GM18909 (cell line): ENCODE measurements around the gene SYTL1.

Experiments used
- ATAC-seq: cut with Tn5 transposase; IDR thresholded peaks from one replicate; pipeline ENCODE4 v1.9.1; 2021; ENCODE audit warnings: mild to moderate bottlenecking; ENCODE audit not compliant: unreplicated experiment, poor library complexity

The SYTL1 gene

DNA sequence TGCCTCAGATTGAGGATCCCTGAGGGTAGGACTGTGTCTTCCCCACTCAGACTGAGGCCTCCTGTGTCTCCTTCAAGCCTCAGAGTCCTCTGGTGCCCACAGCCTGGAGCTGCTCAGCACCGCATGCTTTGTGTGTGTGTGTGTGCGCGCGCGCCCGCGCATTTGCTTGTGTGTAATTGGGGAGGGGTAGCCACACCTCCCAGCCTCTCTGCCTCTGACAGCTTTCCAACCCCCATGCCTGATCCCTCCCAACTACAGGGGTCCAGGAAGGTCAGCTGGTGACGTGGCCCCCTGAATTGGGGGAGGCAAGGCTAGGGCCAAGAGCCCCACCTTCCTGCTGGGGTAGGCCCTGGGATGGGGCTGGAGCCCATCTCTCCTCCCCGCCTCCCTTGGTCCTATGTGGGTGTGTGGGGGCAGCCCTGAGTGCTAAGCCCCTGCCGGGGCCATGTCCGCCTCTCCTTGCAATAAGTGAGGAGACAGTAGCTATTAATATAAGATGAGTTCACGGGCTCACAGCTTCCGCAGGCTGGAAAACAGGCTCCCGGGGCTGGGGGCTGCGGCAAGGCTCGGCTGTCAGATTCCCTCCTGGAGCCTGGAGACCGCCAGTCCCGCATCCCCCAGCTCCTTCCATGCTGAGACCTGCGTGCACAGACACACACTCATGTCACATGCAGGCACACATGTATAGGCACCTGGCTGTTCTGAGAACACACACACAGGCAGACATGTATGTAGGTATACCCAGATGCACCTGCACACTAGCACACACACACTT is 57.6 kb downstream of the SYTL1 start:
- no peak for ATAC-seq

DNA sequence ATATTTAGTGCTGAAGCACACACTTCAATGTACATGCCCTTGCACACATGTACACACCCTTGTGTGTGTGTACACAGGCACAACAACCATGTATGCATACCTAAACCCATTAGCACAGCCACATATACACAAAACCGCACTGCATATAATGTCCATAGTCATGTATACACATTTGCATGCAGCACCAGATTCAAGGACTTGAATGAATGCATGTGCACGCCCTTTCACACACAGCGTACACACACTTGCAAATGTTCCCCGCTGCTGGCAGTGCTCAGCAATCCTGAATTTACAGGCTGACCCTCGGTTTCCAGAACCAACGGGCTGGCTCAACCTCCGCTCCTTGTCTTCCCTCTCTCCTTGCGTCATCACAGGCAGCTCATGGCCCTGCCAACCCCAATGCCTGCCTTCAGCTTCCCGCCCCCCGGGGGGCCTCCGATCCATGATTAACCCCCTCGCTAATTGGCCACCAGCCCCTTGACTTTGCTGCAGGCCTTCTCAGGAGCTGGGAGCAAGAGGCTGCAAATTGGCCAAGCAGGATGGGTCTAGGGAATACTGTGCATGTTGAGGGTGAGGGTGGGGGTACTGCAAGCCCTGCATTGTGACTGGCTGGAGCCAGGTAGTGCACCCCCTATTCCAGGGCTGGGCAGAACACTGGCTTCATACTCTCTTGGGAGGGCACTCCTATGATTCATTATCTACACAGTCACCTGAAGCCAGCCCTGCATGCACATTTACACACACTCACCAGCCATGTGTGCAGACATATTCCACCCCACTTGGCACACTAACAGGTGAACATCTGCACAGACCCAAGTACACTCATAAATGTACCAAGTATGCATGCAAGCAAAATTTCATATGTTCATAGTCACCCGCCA is 58.5 kb downstream of the SYTL1 start:
- ATAC-seq: no peak

DNA sequence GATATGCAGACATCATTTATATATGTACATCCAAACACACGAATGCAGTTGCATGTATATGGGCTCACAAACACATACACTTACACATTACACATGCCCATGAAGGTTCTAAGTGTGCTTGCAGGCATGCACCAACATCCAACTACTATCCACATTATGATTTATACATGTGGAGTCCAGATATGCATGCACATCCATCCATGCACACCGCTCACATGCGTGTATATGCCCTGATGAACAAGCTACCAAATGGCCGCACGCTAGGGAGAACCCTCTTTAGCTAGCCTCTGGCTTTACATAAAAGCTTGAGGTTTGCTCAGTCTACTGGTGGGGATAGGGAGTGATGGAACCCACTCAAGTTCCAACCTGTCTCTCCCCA is 59.1 kb downstream of the SYTL1 start:
- ATAC-seq: no peak

DNA sequence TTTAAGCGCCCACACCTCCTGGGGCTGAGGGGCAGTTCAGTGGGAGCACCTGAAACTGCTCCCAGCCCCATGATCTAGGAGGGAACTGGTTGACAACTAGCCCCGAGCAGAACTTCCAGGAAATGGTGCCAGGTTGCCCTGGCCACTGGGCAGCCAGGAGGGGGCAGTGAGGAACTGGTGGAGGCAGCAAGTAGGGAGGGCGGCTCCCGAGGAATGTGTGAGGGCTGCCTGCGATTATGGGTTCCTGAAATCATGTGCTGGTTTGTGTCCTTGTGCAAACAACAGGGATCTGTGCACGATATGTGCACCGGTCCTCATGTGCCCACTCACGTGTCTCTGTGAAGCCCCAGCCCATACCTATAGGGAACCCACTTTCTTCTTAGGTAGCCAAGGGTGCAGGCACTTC is 60.5 kb downstream of the SYTL1 start:
- ATAC-seq: no peak

DNA sequence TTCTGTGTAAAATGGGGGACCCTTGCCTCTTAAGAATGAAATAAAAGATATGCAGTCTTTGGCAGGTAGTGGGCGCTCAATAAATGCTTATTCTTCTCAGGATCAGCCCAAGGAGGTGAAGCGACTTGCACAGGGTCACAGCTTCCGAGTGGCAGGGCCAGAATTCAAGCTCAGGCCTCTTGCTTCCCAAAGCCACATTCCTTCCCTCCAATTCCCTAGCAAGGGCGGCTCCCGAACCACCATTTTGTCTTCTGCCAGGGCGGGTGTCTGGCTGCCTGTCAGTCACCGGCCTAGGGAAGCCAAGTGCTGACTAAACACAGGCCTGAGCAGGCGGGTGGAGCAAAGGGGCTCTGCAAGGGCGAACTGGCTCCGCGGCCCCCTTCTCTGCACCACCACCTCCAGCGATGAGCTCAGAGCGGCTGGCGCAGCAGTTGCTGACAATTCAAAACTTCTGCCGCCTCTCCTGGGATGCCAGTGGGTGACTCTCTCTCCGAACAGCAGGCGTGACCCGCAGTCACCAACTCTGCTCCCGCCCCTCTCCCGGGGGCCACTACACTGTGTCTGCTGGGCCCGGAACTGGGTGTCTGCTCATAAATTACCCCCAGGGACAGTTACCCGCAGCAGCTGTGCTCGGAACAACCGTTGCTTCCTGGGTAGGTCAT is 61.4 kb downstream of the SYTL1 start:
- ATAC-seq: peak; percentile 57
